HG03280 (cell line): ENCODE data around the gene RPUSD4.

Source experiments
- ATAC-seq: cut with Tn5 transposase; IDR thresholded peaks from one replicate; pipeline ENCODE4 v1.9.1; 2021; ENCODE audit warnings: mild to moderate bottlenecking, moderate library complexity; ENCODE audit not compliant: unreplicated experiment

Gene RPUSD4

DNA sequence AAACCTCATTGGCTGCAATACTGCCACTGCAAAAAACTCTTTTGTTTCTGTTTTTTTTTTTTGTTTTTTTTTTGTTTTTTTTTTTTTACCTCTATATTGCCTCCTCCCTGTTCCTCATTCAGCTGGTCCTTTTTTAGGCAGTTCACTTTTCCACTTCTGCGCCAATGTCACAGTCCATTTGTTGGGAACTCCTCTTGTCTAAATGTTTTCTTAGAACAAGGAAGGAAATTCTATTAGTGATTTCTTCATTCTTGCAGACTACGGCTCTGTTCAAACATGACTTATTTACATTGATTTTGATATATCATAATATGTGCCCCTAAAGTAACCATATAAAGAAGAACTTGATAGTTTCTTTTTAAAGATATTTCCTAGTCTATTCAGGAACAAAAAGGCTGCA is 3.0 kb upstream of the RPUSD4 start:
- no peak for ATAC-seq

- ATAC-seq: no peak
These were observed 725 bp upstream of the RPUSD4 start for GRCh38 chr11:126212089-126212660.

DNA sequence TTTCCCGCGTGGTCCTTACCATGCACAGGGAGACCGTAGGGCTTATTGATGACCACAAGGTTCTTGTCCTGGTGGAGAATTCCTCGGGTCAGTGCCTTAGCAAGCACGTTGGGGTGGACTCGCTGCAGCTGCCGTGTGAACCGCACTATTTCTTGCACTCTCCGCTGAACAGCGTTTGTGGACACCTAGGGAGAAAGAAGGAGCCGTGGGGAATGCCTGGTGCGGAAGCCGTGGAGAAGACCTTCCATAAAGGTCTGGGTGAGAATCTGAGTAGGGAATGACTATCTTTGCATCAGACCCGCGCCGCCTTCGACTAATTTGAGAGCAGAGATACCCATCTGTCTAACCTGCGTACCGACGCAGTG is 597 bp downstream of the RPUSD4 start:
- ATAC-seq: no peak

- ATAC-seq: no peak
These were observed 3.6 kb downstream of the RPUSD4 start for GRCh38 chr11:126207896-126208295.

- no peak for ATAC-seq
These were observed 6.1 kb downstream of the RPUSD4 start for GRCh38 chr11:126205359-126205758.

GRCh38 chr11:126202646-126203359 is 8.6 kb downstream of the RPUSD4 start:
- ATAC-seq: no peak

GRCh38 chr11:126198648-126199047 is 12.8 kb downstream of the RPUSD4 start:
- ATAC-seq: no peak

DNA sequence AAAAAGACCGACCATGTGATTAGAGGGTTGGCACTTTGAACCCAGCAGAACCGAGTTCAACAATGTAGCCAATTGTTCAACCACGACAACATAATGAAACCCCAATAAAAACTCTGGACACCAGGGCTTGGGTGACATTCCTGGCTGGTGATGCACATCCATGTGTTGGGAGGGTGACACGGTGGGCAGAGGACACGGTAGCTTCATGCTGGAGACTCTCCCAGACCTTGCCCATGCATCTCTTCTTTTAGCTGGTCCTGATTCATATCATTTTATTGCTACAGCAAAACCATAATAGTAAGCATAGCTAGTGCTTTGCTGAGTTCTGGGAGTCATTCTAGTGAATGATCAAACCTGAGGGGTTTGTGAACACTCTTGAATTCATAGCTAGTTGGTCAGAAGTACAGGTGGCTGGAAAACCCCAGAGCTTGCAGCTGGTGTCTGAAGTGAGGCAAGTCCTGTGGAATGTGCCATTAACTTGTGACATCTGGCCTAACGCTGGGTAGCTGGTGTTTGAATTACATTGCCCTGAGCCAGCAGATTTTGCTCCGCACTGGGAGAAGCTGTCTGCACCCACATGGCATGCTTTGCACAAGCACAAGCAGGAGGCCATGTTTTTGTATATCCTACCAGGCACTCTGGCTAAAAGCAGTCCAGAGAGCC is 14.0 kb downstream of the RPUSD4 start:
- ATAC-seq: no peak

DNA sequence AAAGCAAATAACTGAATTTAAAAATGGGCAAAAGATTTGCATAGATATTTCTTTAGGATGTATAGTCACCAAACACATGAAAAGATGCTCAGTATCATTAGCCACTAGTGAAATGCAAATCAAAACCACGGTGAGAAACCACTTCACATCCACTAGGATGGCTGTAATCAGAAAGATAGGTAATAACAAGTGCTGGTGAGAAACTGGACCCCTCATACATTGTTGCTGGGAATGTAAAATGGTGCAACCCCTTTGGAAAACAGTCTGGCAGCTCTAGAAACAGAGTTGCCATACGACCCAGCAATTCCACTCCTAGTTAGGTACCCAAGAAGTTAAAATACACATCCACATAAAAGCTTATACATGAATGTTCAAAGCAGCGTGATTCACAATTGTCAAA is 16.3 kb downstream of the RPUSD4 start:
- ATAC-seq: no peak

GRCh38 chr11:126194121-126194543 is 17.3 kb downstream of the RPUSD4 start:
- ATAC-seq: no peak

DNA sequence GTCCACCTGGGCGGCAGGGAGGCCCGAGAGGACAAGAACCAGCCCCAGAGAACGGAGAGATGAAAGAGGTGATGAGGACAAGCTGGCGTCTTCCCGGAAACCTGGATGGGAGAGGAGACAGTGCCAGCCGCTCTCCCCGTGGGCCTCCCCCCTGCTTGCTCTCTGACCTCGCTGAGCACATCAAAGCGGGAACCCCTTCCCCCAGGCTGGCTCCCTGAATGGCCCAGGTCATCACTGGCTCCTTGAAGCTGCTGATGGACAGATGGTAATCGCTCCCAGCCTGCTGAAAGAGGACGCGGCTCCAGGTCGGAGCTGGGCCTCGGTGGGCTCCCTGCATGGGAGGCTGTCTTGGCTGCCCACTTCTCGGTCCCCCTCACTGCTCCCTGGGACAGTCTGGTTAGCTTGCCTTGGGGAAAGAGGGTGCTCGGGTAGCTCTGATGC is 18.4 kb downstream of the RPUSD4 start:
- ATAC-seq: no peak

- ATAC-seq: no peak
These were observed 19.1 kb downstream of the RPUSD4 start for GRCh38 chr11:126192361-126192760.

- ATAC-seq: no peak
These were observed 19.9 kb downstream of the RPUSD4 start for GRCh38 chr11:126191379-126192073.

DNA sequence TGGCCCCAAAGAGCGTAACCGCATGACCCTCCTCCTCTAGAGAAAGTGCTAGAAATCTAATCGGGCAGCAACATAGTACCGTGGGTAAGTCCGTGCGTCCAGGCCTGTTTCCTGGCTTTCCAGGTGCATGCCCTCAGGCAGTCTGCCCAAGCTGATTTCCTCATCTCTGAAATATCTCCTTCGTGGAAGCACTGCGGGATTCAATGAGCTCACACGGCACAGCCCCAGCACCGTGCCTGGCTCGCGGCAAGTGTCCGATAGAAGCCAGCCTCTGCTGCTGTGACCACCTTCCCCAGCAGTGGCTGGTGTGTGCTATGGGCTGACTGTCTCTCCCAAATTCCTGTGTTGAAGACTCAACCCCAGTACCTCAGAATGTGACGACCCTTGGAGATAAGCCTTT is 20.7 kb downstream of the RPUSD4 start:
- ATAC-seq: no peak

GRCh38 chr11:126189109-126189929 is 22.1 kb downstream of the RPUSD4 start:
- peak; percentile 76 for ATAC-seq

DNA sequence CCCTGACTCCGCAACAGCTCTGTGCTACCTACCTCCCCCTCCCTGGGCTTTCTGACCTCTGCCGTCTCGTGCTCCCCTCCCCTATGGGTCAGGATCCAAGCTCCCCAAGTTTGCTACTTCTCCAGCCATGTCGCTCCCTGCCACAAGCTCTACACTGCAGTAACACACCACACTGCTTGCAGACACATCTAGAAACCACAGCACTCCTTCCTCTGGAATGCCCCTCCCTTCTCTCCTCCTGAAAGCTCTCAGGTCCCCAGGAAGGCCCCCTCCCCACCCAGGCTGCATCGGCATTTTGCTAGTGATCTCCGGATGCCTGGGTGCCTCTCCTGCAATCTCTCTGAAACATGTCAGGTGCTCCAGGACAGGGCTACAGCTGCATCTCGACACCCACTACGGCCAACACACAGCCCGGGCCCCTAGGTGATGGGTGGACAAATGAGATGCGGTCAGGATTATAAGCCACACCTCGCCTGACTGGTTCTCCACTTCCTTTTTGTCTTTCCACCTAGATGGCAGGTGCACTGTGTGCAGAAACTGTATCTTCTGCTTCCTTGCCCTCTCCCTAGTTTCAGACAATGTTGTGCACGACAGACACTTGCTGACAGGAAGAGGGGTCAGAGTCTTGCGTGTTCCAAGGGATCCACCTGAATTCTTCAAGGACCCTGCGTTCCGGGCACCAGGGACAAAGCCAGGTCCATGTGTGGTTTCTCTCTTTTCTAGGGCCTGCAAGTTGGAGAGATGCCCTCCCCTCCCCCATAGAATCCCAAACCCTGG is 22.9 kb downstream of the RPUSD4 start:
- peak; percentile 74 for ATAC-seq

DNA sequence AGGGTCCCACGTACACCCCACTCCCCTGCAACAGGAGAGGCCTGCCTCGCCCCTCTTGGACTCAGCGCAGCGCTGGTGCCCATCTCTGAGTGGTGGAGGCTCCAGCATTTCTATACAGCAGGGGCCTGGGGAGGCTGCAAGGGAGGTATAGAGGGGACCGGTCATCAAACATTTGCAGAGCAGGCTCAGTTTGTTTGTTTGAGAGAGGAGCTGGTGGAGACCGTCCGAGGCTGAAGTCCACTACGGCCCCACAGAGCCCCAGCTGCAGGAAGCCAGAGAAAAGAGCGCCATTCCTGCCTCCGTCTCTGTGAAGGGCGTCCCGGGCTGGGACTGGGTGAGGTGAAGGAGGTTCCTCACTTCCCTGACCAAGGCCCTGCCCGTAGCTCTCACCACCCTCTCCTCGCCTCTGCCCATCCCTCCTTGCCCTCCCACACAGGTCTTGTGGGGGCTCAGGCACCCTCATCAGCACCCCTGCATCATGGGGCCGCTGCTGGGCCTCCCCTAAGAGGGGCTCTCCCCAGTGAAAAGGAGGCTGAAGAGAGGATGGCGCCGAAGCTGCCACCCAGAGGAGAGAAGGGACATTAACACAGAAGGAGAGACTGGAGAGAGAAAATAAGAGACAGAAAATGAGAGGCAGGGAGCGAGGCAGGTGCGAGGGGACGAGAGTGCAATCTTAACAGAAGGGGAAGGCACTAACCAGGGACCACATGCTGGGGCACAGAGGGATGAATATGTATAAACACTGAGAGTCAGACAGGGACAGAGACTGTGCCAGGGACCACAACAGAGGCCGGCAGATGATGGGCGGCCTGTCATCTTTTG is 24.5 kb downstream of the RPUSD4 start:
- ATAC-seq: no peak

DNA sequence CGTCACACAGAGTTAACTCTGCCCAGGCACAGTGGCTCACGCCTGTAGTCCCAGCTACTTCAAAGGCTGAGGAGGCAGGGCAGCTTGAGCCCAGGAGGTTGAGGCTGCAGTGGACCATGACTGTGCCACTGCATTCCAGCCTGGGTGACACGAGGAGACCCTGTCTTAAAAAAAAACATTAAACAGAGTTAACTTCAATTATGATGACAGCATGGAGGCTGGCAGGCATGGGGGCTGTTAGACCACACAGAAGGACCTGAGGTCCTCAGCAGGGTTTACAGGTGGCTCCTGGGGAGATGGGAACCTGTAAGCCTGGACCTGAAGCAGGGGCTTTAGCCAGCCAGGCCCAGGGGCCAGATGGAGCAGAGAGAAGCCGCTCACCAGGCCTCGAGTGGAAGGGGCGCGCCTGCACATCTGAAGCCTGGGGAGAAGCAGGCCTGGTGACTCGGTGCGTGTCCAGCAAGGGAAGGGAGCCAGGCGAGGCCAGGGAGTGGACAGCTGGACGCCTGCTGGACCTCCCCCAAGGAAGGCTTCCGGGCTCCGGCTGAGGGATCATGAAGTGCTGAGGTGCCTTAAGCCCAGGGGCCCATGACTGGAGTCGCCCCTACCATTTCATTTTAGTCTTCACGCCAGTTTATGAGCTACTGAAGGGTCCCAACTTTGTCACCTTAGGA is 25.3 kb downstream of the RPUSD4 start:
- ATAC-seq: no peak
